GM19468 (cell line): ENCODE results near the gene SDHAF2.
"Not testable (repeated sequence)": the region's sequence is repeated elsewhere in the genome, so short reads cannot be mapped to it uniquely, and the experiment has no call there.

ENCODE experiments used
- ATAC-seq: cut with Tn5 transposase; IDR thresholded peaks from one replicate; pipeline ENCODE4 v1.9.1; 2021; ENCODE audit warnings: mild to moderate bottlenecking, moderate library complexity, moderate number of reproducible peaks; ENCODE audit not compliant: unreplicated experiment; ENCODE audit errors: extremely low read depth

Gene SDHAF2

DNA sequence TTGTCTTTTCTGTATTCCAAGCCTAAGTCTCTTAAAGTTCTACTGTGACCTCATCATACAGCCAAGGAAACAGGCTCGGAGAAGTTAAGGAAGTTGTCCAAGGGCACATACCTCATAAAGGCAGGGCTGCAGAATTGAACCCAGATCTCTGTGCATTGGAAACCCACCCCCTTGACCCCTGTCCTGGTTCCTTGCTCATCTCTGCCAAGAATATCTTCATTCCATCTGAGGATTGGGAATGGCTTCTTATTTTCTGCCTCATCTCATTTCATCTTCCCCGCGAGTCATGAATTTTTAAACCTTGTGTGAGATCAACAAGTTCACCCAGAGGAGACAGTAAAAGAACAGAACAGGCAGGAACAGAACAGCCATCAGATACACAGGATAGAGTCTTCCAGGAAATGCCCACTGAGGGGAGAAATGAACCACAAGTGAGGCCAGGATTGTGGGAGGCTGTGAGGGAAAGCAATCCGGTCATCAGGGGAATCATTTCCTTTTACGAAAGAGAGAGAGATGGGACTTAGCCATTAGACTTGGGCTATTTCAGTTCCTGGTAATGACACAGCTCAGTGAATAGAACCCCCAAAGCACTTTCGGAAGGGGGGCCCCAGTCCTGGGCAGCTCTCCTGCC lies 44.2 kb downstream of the SDHAF2 start:
- no peak for ATAC-seq

DNA sequence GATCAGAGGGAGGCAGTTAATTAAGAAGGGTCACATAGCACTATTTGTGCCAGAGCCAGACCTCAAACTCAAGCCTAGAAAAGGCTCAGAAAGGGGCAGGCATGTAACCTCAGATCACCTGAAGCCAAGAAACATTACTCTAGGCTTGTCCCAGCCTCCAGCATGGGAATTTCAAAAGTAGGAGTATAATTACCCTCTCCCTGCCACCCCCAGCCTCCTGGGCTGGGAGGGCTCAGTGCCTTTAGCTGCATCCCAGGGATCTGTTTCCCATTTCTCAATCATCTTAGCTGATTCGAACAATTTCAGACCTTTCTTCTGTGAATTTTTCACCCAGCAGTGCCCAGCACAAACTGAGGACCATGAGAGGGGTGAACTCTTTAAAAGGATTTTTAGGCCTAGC lies 45.5 kb downstream of the SDHAF2 start:
- ATAC-seq: no peak

DNA sequence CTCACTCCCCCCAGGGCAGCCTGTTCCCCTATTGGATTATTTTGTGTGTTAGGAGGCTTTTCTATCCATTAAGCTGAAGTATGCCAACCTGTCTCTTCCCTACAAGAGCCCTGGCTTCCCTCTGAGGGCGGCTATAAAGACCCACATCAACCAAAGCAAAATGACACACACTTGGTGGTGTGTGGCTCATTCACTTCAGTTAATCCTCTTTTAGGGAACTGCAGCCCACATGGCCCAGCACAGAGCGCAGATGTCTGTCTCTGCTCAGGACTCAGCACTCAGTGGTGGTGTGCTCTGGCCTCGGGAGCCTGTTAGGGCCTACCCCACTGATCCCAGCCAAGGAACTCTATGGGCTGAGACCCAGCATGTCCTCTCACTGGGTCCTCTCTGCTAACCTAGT lies 46.4 kb downstream of the SDHAF2 start:
- ATAC-seq: no peak

DNA sequence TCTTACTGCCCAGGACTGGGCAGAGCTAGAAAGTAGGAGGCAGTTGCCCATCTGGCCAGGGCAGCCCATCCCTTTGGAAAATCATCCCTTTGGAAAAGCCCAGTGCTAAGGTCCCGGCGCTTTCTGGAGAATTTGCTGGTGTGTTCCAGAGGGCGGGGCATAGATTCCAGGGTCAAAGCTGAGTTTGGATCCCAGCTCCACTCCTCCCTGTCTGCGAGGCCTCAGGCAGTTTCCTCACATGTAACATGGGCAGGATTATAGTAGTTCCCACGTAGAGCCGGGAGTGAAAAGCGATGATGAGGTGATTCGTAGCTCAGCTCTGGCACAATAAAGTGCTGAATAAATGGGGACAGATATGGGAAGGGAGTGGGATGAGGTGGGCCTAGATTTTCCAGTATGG lies 47.2 kb downstream of the SDHAF2 start:
- no peak for ATAC-seq

DNA sequence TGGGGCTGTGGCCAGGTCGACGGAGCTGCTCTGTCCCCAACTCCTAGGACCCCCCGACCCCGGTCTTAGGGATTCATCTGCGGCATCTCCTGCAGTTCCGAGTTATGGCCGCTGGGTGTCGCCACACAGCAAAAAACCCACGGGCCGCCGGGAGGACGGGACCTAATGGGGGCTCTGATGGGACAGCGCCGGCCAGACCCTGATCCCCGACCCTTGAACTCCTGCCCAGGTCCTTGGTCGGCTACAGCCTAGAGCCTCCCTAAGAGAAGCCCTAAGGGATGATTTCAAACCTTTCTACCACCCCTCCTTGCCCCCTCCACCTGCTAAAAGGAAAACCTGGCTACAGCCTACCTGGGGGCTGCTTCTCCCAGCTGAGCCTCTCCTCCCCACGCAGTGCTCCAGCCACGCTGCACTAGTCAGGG lies 47.8 kb downstream of the SDHAF2 start:
- ATAC-seq: no peak

DNA sequence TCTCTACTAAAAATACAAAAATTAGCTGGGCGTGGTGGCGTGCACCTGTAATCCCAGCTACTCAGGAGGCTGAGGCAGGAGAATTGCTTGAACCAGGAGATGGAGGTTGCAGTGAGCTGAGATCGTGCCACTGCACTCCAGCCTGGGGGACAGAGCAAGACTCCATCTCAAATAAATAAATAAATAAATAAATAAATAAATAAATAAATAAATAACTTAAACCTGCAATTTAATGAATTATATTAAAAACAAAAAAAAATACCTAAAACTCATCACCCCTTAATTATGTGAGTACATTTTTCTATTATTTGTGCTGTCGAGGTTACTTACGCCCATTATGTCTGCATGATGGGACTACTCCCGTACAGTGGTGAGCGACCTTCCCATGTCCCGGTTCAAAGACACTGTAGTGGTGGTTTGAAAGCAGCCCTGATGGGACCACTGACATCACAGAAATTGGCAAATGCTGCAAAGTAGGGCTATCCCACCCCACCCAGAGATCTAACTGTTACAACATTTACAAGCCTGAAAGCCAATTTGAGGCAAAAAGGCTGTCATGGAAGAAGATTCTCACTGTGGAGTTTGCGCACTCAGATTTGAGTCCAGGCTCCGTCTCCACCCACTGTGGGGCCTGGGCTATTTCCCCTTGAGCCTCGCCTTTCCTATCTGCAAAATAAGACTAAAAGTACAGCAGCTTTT lies 49.6 kb downstream of the SDHAF2 start:
- not testable (repeated sequence) for ATAC-seq

DNA sequence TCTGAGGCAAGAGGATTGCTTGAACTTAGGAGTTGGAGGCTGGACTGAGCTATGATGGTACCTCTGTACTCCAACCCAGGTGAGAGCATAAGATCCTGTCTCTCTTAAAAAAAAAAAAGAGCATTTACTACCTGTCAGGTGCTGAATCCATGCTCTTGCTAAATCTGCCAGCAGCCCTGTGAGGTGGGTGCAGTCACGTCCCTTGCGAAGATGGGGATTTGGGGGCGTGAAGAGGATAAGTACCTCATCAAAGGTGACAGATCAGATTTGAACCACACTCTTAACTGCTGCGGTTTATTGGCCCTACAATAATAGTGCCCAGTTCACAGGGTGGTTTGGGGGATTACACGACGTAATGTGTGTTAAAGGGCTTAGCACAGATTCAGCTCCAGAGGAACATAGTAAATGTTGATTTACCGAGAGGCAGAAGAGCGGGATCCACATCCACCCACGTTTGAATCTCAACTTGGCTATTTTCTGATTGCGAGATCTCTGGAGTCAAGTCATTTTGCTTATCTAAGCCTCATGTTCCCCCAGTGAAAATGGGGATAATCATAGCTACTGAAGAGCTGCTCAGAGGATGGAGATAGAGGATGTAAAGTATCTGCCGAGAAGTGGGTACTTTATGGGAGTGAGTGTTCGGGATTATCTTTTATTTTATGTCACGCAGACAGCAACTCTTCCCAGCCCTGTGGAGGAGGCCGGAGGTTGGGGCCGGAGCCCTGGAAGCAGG lies 50.5 kb downstream of the SDHAF2 start:
- ATAC-seq: no peak

DNA sequence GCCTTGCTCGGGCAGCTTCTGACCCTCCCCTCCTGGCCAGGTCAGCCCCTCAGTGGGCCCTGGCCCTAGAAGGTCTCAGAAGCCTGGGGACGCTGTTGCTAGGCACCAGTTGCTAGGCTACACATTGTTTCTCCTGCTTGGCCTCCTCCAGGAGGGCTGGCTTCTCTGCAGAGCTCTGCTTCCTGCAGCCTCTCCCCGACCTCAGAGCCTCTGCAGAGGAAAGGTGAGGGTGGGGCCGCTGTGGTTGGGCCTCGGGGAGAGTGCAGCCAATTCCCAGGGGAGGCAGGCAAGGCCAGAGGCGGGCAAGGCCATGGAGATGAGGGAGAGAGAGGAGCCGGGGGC lies 51.0 kb downstream of the SDHAF2 start:
- ATAC-seq: no peak

DNA sequence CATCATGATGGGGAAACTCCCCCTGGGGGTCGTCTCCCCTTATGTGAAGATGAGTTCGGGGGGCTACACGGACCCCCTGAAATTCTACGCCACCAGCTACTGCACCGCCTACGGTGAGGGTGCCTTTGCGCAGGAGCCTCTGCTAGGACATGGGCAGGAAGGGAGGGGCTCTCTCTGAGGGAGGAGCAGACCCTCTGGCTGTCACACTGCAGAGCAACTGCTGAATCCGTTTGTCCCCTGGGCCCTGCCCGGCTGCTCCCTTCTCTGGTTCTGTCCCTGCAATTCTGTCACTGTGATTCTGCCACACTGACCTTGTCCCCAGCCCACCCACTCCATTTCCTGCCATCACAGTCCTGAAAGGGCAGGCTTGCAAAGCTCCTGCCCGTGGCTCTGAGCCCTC lies 51.9 kb downstream of the SDHAF2 start:
- no peak for ATAC-seq

DNA sequence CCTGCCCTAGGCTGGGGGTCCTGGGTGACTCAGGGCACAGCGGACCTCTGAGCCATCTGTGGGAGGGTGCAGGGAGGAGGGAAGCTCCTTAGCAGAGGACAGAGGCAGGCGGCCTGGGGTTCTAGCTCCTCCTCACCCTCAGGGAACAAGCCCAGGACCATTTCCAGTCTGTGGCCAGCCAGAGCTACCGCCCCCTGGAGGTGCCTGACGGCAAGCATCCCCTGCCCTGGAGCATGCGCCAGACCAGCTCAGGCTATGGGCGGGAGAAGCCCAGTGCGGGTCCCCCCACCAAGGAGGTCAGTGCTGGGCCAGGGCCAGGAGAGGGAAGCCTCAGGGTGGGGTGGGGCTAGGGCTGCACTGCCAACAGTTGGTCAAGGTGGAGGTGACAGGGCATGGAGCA lies 52.6 kb downstream of the SDHAF2 start:
- no peak for ATAC-seq

DNA sequence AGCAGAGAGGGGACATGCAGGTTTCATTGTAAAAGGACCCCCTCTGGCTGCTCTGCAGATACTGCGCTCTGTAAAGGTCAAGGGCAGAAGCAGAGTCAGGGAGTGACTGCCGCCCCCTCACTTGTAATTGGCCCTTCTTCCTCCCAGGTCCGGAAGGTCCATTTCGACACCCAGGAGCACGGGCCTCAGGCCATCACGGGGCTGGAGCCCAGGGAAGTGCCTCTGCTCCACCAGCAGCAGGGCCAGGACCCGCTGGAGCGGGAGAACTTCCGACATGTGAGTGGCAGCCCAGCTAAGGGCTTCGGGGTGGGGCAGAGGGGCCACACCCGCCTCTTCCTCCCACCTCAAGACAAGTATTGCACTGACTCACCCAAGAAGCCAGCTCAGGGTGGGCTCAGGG lies 54.6 kb downstream of the SDHAF2 start:
- ATAC-seq: no peak

DNA sequence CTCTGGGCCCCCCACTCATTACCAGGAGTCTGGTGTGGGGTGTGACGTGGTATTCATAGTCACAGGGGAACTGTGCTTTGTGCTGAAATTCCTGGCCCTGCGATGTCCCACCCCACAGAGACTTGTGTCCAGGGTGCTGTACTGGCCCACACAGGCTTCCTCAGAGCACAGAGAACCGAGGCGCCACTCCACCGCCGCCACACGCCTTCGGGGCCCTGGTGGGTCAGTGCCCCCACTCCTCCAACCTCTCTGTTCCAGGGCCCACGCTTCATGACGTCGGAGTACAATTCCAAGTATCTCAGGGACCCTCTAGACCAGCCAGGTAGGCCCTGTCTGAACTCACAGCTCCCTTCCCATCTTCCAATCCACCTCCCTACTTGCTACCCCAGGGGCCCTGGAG lies 55.2 kb downstream of the SDHAF2 start:
- ATAC-seq: no peak

DNA sequence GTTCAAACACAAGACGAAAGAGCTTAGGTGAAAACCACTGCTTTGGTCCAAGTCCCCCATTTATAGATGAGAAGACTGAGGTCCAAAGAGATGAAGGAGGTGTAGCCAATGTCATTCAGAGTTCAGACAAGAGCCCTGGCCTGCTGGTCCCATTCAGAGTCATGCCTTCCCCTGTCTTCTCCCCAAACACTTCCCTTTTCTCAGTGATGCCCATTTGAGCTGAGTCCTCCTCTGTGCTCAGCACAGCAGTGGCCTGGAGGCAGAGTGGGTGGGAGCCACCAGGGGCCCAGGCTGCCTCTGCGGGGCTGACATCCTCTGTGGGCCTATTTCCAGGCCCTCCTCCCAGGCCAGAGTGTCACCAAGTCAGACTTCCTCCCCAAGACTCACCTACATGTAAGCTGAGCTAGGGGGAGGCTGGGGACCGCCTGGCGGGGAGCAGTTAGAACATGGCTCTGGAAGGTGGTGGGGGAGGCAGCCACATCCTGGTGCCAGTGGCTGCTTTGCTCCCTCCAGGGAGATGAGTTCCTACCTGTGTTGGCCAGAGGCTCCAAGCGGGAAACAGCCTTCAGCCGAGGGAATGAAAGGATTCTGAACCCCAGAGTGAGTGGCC lies 56.2 kb downstream of the SDHAF2 start:
- ATAC-seq: no peak

DNA sequence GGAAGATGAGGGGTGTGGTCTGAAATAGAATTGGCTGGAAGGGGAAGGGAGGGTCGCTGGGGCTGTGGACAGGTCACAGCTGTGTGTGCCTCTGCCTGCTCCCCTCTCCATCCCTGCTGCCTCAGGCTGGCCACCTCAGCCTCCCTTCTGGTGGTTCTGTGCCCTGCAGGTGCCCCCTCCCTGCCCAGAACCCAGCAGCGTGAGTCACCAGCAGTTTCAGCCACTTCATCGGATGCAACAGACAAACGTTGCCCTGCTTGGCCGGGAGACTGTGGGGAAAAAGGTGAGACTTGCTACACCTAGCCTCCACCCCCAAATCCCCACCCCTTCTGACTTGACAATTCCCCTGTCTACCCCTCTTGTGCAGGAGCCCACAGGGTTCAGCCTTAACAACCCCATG lies 56.9 kb downstream of the SDHAF2 start:
- no peak for ATAC-seq

DNA sequence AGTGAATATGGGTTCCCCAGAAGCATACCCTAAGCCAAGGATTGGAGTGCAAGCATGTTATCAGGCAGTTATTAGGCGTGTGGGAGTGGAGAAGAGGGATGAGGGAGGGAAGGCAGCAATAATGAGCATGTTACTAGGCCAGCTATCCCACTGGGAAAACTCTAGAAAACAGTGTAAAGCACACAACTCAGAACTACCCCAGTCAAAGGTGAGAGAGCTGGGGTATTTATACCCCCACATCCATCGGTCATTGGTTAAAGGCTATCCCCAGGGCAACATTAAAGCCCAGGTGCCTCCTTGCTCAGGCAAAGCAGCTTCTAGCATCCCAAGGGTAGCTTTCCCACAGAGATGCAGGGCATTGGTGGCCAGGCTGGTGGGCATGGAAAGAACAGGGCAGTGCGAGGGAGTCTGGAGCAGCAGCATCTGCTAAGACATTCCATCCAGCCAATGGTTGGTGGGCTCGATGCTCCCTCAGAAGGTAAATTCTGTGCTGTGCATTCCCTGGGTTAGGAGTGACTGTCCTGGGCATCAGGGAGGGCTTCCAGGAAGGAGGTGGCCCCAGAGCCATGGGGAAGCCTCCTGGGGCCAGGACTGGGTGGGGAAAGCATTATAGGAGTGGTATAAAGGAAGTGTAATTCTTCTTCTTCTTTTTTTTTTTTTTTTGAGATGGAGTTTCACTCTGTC lies 57.6 kb downstream of the SDHAF2 start:
- no peak for ATAC-seq

DNA sequence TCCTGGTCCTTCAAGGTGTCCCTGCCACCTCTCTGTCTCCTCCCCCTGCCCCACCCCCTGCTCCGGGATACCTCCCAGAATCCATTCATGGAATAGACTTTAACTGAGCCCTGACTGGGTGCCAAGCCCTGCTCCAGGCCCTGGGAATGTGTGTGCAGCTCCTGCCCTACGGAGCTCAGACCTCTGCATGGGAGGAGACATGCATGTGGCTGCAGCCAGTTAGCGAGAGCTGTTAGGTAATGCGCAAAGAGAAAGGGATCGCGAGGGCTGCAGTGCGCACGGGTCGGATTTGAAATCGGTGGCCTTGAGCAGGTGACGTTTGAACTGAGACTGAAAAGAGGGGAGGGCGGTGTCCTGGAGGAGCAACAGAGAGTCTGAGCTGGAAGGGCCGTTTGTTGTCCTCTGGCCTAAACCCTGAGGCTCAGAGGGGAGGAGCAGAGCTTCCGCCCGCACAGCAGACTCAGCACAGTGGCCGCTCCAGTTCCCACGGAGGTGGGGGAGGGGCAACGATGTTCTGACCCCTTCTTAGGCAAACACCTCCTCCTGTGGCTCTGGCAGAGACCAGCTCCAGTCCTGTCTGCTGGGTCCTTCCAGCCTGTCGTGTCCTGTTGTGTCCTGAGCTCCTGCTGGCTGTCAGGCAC lies 58.8 kb downstream of the SDHAF2 start:
- ATAC-seq: no peak

DNA sequence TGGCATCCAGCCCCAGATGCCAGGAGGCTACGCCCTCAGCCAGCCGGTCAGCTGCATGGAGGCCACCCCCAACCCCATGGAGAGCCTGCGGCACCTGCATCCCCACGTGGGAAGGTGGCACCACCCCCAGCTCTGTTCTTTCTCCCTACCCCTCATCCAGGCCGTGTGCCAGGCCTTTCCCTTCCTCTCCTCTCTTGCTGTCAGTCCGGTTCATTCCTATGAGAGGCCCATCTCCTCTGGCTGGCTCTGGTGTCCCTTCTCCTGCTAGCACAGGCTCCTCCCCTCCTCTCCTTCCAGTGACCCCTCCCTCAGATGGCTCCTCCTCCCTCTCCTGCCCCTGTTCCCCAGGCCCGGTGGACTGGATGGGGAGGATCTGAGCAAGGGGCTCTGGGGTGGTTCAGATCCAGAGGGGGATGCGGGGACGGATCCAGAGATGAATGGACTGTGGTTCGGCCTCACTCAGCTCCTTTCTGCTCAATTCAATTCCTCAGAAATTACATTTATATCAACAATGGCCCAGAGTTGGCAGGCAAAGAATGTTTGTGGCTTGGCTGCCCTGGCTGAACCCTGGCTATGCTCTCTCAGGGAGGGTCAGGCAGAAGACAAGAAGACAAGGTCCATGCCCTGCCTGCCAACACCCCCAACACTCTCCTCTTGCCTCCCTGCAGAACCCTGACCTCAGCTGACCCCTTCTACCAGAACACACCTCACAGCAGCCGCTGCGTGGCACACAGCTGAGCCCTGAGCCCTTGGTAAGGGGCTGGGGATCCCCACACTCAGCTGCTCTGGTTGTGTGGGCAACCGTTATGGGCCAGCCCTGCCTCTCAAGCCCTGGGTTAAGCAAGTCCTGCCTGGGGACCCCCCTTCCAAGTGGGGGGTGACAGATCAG lies 60.2 kb downstream of the SDHAF2 start:
- no peak for ATAC-seq

DNA sequence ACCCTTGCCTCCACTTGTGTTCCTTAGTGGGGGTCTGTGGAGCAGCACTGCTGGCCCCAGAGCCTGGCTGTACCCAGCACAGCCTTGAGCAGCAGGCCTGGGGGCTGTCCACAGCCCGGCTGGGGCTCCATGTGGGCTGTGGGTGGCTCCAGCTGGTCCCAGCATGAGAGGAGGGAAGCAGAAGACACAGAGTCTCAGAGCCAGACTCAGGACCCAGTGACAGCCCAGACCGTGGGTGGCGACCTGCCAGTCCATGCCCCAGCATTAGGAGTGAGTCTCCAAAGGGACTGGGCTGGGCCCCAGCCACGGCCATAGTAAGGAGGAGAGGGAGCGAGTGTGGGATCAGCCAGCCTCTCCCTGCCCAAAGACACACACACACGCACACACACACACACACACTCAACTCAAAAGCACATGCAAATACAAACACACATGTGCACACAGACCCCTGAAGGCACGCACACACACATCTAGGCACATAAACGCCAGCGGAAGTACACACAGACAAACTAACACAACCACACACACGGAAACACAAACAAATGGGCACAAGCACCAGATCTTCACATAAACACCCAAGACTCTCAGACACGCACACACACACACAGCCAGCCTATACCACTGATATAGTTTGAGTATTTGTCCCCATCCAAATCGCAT lies 61.9 kb downstream of the SDHAF2 start:
- no peak for ATAC-seq
